Cardiac fibroblast (primary cell): ENCODE data around the gene PDCD5.
"Not testable (repeated sequence)": the region's sequence is repeated elsewhere in the genome, so short reads cannot be mapped to it uniquely, and the experiment has no call there.

Experiments
- DNase-seq, 2 donors: peaks; one replicate each; pipeline versions ENCODE4 v3.0.0 to v3.0.0-alpha.2; 2010; ENCODE audit warnings: low read depth in 2 of 2
- H3K4me3 ChIP-seq, 2 donors: replicated peaks in 1 of 2; 1 replicate in 1 of 2; 2 replicates in 1 of 2; pipeline ENCODE4 v1.5.1; 2011; ENCODE audit warnings: low read depth in 2 of 2, low read length in 2 of 2, mild to moderate bottlenecking in 2 of 2, moderate library complexity in 1 of 2
- CTCF ChIP-seq: IDR thresholded peaks from one replicate; pipeline ENCODE4 v1.5.1; 2011; ENCODE audit warnings: low read depth, mild to moderate bottlenecking, low read length, inconsistent platforms

PDCD5 gene

DNA sequence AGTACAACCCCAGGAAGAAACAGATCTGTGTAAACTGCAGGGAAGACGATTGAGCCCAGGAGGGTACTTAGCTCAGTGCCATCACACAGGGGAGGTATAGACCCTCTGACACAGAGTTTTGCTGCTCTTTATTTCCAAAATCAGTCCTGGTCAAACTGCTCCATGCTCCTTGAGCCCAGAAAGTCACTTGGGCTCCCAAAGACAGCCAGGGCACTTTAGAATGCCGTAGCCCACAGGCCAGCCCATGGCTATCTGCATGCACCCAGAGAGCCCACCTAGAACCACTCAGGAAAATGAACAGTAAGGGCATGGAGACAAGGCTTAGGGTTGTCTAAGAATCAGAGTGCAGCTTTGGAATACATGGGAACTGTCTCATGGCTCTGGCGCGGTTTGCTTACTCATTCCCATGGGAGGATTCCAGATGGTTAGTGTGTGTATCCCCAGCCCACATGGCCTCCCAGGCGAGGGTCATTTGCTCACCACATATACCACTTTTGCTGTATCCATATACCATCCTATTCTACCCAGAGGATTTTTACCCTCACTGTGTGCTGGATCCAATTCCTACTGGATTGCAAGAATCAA lies 14.7 kb upstream of the PDCD5 start:
- peak; percentile 5 to 66 for DNase-seq
- H3K4me3 ChIP-seq, result no peak overlapping the region
- no peak for TF ChIP-seq CTCF

GRCh38 chr19:32567486-32567885 lies 13.5 kb upstream of the PDCD5 start:
- DNase-seq, result no peak
- no peak overlapping the region for H3K4me3 ChIP-seq
- no peak for TF ChIP-seq CTCF

GRCh38 chr19:32570081-32570785 lies 10.8 kb upstream of the PDCD5 start:
- TF ChIP-seq CTCF, result peak; percentile 68
- H3K4me3 ChIP-seq, result no peak overlapping the region
- DNase-seq, result peak; percentile 71 to 72

- DNase-seq, H3K4me3 ChIP-seq: not testable (repeated sequence)
Measured at GRCh38 chr19:32571471-32572075, 9.4 kb upstream of the PDCD5 start.

DNA sequence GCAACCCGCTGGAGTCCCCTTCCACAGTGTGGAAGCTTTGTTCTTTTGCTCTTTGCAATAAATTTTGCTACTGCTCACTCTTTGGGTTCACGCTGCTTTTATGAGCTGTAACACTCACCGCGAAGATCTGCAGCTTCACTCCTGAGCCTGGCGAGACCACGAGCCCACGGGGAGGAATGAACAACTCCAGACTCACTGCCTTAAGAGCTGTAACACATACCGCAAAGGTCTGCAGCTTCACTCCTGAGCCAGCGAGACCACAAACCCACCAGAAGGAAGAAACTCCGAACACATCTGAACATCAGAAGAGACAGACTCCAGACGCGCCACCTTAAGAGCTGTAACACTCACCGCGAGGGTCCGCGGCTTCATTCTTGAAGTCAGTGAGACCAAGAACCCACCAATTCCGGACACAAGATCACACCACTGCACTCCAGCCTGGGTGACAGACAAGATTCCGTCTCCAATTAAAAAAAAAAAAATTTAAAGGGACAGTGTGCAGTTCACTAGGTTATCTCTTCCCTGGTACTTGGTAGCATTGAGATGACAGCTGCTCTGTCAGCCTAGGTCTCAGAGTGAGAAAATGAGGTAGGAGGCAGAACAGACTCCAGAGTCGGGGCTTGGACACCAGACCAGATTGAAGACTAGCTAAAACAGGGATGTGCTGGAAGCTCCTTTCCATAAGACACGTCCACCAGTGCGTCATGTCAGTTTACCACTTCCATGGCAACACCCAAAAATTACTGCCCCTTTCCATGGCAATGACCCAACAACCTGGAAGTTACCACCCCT lies 8.1 kb upstream of the PDCD5 start:
- DNase-seq, result peak in 1 of 2 donors; percentile 8
- H3K4me3 ChIP-seq, result not testable (repeated sequence)

GRCh38 chr19:32573492-32573794 lies 7.5 kb upstream of the PDCD5 start:
- no peak overlapping the region for H3K4me3 ChIP-seq
- no peak for TF ChIP-seq CTCF
- DNase-seq, result no peak

DNA sequence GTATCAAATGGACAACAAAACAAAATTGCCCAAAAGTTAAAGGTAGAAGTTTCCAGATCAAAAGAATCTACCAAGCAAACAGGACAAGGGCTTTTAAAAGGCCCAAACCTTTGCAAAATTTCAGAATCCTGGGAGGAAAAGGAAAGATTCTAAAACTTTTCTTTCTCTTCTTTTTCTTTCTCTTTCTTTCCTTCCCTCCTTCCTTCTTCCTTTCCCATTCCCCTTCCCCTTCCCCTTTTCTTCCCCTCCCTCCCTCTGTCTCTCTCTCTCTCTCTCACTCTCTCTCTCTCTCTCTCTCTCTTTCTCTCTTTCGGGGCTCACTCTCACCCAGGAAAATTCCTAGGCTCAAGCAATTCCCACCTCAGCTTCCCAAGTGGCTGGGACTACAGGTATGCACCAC lies 4.2 kb upstream of the PDCD5 start:
- DNase-seq, result no peak
- TF ChIP-seq CTCF, result no peak
- H3K4me3 ChIP-seq, result no peak overlapping the region
